ENCODE results near the gene S100A6. TPM values are rescaled to one million over a fixed set of nuclear protein-coding genes. Genes with fewer than 3 reads are reported as not detected.
A peak's percentile ranks its signal among the peaks of the same experiment; 100 is the strongest.

The S100A6 gene
- total and polyA plus RNA-seq, 4 experiments from 2014 or later: 342 to 918 (median 602) TPM

- CTCF ChIA-PET (ENCODE audit: partially characterized antibody): interaction anchor here (2.0 to 9.6 kb wide), 5 partner anchors 9 to 32 kb away, joined by 6 to 213 read pairs (median 37); partner anchors contain the start of genes S100A2 and S100A6
- peak overlapping the region; percentile 96 to 99 (median 98) for H3K4me3 Mint-ChIP-seq
- no peaks in the 10 kb centered on the region for H3K27me3 Mint-ChIP-seq
- peak overlapping the region; percentile 74 for H3K27ac ChIP-seq (ENCODE audit: low read depth, low read length)
- no peak for DNase-seq
- peaks cover 62 to 93% (median 76%) of the 10 kb centered on the region in 4 donors for H3K4me1 Mint-ChIP-seq
- H3K9me3 ChIP-seq (ENCODE audit: control insufficient read depth in 1 of 2, low read length in 2 of 2): no peaks in the 10 kb centered on the region
- H3K4me3 ChIP-seq (ENCODE audit: low read length in 2 of 2): peak overlapping the region in 1 of 2 donors; percentile 71
- H3K4me1 ChIP-seq (ENCODE audit: insufficient read depth, low read length): peaks cover 82% of the 10 kb centered on the region
- peak overlapping the region; percentile 89 to 98 (median 96) for H3K27ac Mint-ChIP-seq
- peaks cover 20% of the 10 kb centered on the region for H3K36me3 ChIP-seq (ENCODE audit: insufficient read depth, low read length)
- POLR2A ChIA-PET (ENCODE audit: partially characterized antibody): interaction anchor here (0.6 to 9.7 kb wide), 5 partner anchors 9 to 41 kb away, joined by 3 to 631 read pairs (median 8); partner anchors contain the start of genes S100A2 and S100A6
- intact Hi-C loops (cut with micrococcal nuclease): no loop called here
- H3K27me3 ChIP-seq (ENCODE audit: insufficient read depth, low read length): no peaks in the 10 kb centered on the region
- H3K36me3 Mint-ChIP-seq: peaks cover 26 to 38% of the 10 kb centered on the region in 2 donors
- H3K9me3 Mint-ChIP-seq: no peaks in the 10 kb centered on the region
Observed at GRCh38 chr1:153542956-153543711, 7.3 kb upstream of the S100A6 start.

- no peak for DNase-seq
- Histone ChIP-seq H3K27ac (ENCODE audit: low read depth, low read length) (peak overlapping the region; percentile 74), H3K36me3 (ENCODE audit: insufficient read depth, low read length) (peaks cover 20% of the 10 kb centered on the region), H3K9me3 (ENCODE audit: control insufficient read depth in 1 of 2, low read length in 2 of 2) (no peaks in the 10 kb centered on the region), H3K27me3 (ENCODE audit: insufficient read depth, low read length) (no peaks in the 10 kb centered on the region), H3K4me3 (ENCODE audit: low read length in 2 of 2) (peak overlapping the region; percentile 2 to 40), H3K4me1 (ENCODE audit: insufficient read depth, low read length) (peaks cover 83% of the 10 kb centered on the region)
- H3K27me3 Mint-ChIP-seq: no peaks in the 10 kb centered on the region
- H3K4me1 Mint-ChIP-seq: peaks cover 61 to 94% (median 79%) of the 10 kb centered on the region in 4 donors
- H3K27ac Mint-ChIP-seq: peak overlapping the region; percentile 89 to 98 (median 93)
- no peaks in the 10 kb centered on the region for H3K9me3 Mint-ChIP-seq
- ChIA-PET CTCF (ENCODE audit: partially characterized antibody) (interaction anchor here (0.9 to 9.6 kb wide), 3 partner anchors 8 to 26 kb away, joined by 3 to 213 read pairs (median 5); partner anchors contain the start of gene S100A6), POLR2A (ENCODE audit: partially characterized antibody) (interaction anchor here (1.6 to 9.7 kb wide), 6 partner anchors 7 to 24 kb away, joined by 4 to 631 read pairs (median 18); partner anchors contain the start of genes S100A2 and S100A6)
- peaks cover 26 to 38% of the 10 kb centered on the region in 2 donors for H3K36me3 Mint-ChIP-seq
- intact Hi-C loops (cut with micrococcal nuclease): no loop called here
- peak overlapping the region in 7 of 8 donors; percentile 73 to 98 (median 96) for H3K4me3 Mint-ChIP-seq
Observed at GRCh38 chr1:153541641-153542590, 6.1 kb upstream of the S100A6 start.

- peak; percentile 45 to 80 (median 62) for DNase-seq
- peaks cover 20% of the 10 kb centered on the region for H3K36me3 ChIP-seq (ENCODE audit: insufficient read depth, low read length)
- H3K4me1 ChIP-seq (ENCODE audit: insufficient read depth, low read length): peaks cover 77% of the 10 kb centered on the region
- Mint-ChIP-seq H3K36me3 (peaks cover 26 to 45% of the 10 kb centered on the region in 2 donors), H3K27ac (peak within 1 kb of the TSS; percentile 86 to 97 (median 93)), H3K27me3 (no peaks in the 10 kb centered on the region), H3K4me3 (peak within 1 kb of the TSS; percentile 73 to 97 (median 80)), H3K9me3 (no peaks in the 10 kb centered on the region), H3K4me1 (peaks cover 62 to 94% (median 79%) of the 10 kb centered on the region in 4 donors)
- CTCF ChIA-PET (ENCODE audit: partially characterized antibody): interaction anchor here (0.6 to 9.6 kb wide), 7 partner anchors 7 to 916 kb away, joined by 3 to 213 read pairs (median 10); partner anchors contain the start of gene S100A6
- H3K4me3 ChIP-seq (ENCODE audit: low read length in 2 of 2): peak within 1 kb of the TSS; percentile 12 to 40
- peak within 1 kb of the TSS; percentile 74 for H3K27ac ChIP-seq (ENCODE audit: low read depth, low read length)
- no peaks in the 10 kb centered on the region for H3K9me3 ChIP-seq (ENCODE audit: control insufficient read depth in 1 of 2, low read length in 2 of 2)
- POLR2A ChIA-PET (ENCODE audit: partially characterized antibody): interaction anchor here (0.5 to 9.7 kb wide), 15 partner anchors 6 to 450 kb away, joined by 3 to 631 read pairs (median 6); partner anchors contain the start of genes CHTOP, RPS27, S100A2 and S100A3
- no peaks in the 10 kb centered on the region for H3K27me3 ChIP-seq (ENCODE audit: insufficient read depth, low read length)
- intact Hi-C loops (cut with micrococcal nuclease): no loop called here
Observed at GRCh38 chr1:153540394-153541361, 4.9 kb upstream of the S100A6 start, which contains the start of gene S100A5. TSS of gene S100A5 (minus strand) at chr1:153540934. CDS start at chr1:153540191, 743 bp downstream.

- intact Hi-C loops (cut with micrococcal nuclease): no loop called here
- H3K27me3 ChIP-seq (ENCODE audit: insufficient read depth, low read length): no peaks in the 10 kb centered on the region
- peaks cover 79% of the 10 kb centered on the region for H3K4me1 ChIP-seq (ENCODE audit: insufficient read depth, low read length)
- H3K4me3 Mint-ChIP-seq: peak overlapping the region; percentile 68 to 97 (median 80)
- DNase-seq: peak in 3 of 5 donors; percentile 11 to 39 (median 16)
- H3K9me3 Mint-ChIP-seq: no peaks in the 10 kb centered on the region
- H3K36me3 Mint-ChIP-seq: peaks cover 22 to 40% of the 10 kb centered on the region in 2 donors
- ChIA-PET POLR2A (ENCODE audit: partially characterized antibody) (interaction anchor here (0.5 to 9.7 kb wide), 12 partner anchors 5 to 451 kb away, joined by 3 to 631 read pairs (median 9); partner anchors contain the start of genes CHTOP, RPS27, S100A2 and S100A3), CTCF (ENCODE audit: partially characterized antibody) (interaction anchor here (0.6 to 9.6 kb wide), 7 partner anchors 6 to 917 kb away, joined by 3 to 213 read pairs (median 10); partner anchors contain the start of gene S100A6)
- peak overlapping the region; percentile 12 to 40 for H3K4me3 ChIP-seq (ENCODE audit: low read length in 2 of 2)
- H3K4me1 Mint-ChIP-seq: peaks cover 59 to 94% (median 79%) of the 10 kb centered on the region in 4 donors
- H3K9me3 ChIP-seq (ENCODE audit: control insufficient read depth in 1 of 2, low read length in 2 of 2): no peaks in the 10 kb centered on the region
- H3K36me3 ChIP-seq (ENCODE audit: insufficient read depth, low read length): peaks cover 19% of the 10 kb centered on the region
- H3K27ac ChIP-seq (ENCODE audit: low read depth, low read length): peak overlapping the region; percentile 74
- H3K27me3 Mint-ChIP-seq: no peaks in the 10 kb centered on the region
- H3K27ac Mint-ChIP-seq: peak overlapping the region; percentile 86 to 97 (median 93)
Observed at GRCh38 chr1:153539395-153540093, 3.8 kb upstream of the S100A6 start.

- no peaks in the 10 kb centered on the region for H3K27me3 ChIP-seq (ENCODE audit: insufficient read depth, low read length)
- peak overlapping the region in 1 of 8 donors; percentile 39 for H3K4me3 Mint-ChIP-seq
- peaks cover 15 to 37% of the 10 kb centered on the region in 2 donors for H3K36me3 Mint-ChIP-seq
- CTCF ChIA-PET (ENCODE audit: partially characterized antibody): no interaction called here
- intact Hi-C loops (cut with micrococcal nuclease): no loop called here
- no peak for DNase-seq
- peaks cover 61 to 94% (median 79%) of the 10 kb centered on the region in 4 donors for H3K4me1 Mint-ChIP-seq
- H3K27ac Mint-ChIP-seq: peak overlapping the region; percentile 10 to 98 (median 71)
- H3K9me3 ChIP-seq (ENCODE audit: control insufficient read depth in 1 of 2, low read length in 2 of 2): no peaks in the 10 kb centered on the region
- H3K27ac ChIP-seq (ENCODE audit: low read depth, low read length): no peak overlapping the region
- POLR2A ChIA-PET (ENCODE audit: partially characterized antibody): interaction anchor here (1.7 to 7.2 kb wide), 2 partner anchors 6 to 30 kb away, joined by 5 to 631 read pairs; partner anchors contain the start of genes S100A3, S100A4 and S100A5
- no peaks in the 10 kb centered on the region for H3K9me3 Mint-ChIP-seq
- H3K4me3 ChIP-seq (ENCODE audit: low read length in 2 of 2): no peak overlapping the region
- peaks cover 79% of the 10 kb centered on the region for H3K4me1 ChIP-seq (ENCODE audit: insufficient read depth, low read length)
- peaks cover 14% of the 10 kb centered on the region for H3K36me3 ChIP-seq (ENCODE audit: insufficient read depth, low read length)
- H3K27me3 Mint-ChIP-seq: no peaks in the 10 kb centered on the region
Observed at GRCh38 chr1:153538315-153538821, 2.6 kb upstream of the S100A6 start.

Data from CD4-positive, alpha-beta memory T cell (primary cell).